Esophagus muscularis mucosa (tissue), 3 donors: ENCODE results near the gene MFSD1.

Experiments
- POLR2A ChIP-seq: fragments of 450-650 bp; IDR thresholded peaks from one replicate; pipeline ENCODE4 v1.6.1; 2017; ENCODE audit warnings: antibody characterized with exemption, moderate library complexity, mild to moderate bottlenecking, low read depth
- TF ChIP-seq, protein P1 (sequence below), 3 experiments: fragments of 200-600 bp in 2 of 3; fragments of 450-650 bp in 1 of 3; sonication (generic) in 2 of 3; IDR thresholded peaks; one replicate each; pipeline ENCODE4 v1.5.1; 2017 to 2019; ENCODE audit warnings: antibody characterized with exemption in 3 of 3, mild to moderate bottlenecking in 2 of 3, moderate library complexity in 1 of 3

- TF ChIP-seq, protein P1, sequence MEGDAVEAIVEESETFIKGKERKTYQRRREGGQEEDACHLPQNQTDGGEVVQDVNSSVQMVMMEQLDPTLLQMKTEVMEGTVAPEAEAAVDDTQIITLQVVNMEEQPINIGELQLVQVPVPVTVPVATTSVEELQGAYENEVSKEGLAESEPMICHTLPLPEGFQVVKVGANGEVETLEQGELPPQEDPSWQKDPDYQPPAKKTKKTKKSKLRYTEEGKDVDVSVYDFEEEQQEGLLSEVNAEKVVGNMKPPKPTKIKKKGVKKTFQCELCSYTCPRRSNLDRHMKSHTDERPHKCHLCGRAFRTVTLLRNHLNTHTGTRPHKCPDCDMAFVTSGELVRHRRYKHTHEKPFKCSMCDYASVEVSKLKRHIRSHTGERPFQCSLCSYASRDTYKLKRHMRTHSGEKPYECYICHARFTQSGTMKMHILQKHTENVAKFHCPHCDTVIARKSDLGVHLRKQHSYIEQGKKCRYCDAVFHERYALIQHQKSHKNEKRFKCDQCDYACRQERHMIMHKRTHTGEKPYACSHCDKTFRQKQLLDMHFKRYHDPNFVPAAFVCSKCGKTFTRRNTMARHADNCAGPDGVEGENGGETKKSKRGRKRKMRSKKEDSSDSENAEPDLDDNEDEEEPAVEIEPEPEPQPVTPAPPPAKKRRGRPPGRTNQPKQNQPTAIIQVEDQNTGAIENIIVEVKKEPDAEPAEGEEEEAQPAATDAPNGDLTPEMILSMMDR (IDR thresholded peaks at IDR 0.05), result no peak
- TF ChIP-seq POLR2A, result no peak
Measured at GRCh38 chr3:158771577-158771976, 30.3 kb upstream of the MFSD1 start.
